NB4 (cell line): Measurements from ENCODE around the gene ZNF777.

ENCODE experiments used
- MYC ChIP-seq: IDR thresholded peaks from 2 replicates; pipeline ENCODE4 v1.6.1; 2011; ENCODE audit warnings: low read depth, low read length
- POLR2A ChIP-seq: IDR thresholded peaks from 2 replicates; pipeline ENCODE4 v1.6.1; 2011; ENCODE audit warnings: mild to moderate bottlenecking; ENCODE audit not compliant: insufficient read length; ENCODE audit errors: extremely low read depth
- TF ChIP-seq, protein P1 (sequence below): IDR thresholded peaks from one replicate; pipeline ENCODE4 v1.5.1; 2012; ENCODE audit warnings: low read depth, low read length
- TF ChIP-seq, protein P2 (sequence below): IDR thresholded peaks from 2 replicates; pipeline ENCODE4 v1.6.1; 2011; ENCODE audit warnings: low read depth, low read length

DNA sequence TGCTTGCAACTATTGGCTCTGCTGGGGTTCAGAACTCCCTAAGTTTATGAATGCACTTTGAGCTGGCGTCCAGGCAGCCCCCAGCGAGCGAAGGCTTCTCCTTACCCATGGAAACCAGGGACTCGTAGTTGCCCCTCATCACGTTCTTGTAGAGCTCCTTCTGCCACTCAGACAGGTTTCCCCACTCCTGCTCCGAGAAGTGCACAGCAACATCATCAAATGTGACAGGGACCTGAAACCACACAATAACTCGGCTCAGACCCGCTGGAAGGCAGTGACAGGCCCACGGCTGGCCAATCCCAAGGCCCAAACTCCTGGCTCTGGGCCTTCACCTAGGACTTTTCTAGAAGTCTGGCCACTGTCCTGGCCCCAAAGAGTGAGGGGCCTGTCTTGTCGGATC lies 6.9 kb downstream of the ZNF777 start:
- TF ChIP-seq, protein P1, sequence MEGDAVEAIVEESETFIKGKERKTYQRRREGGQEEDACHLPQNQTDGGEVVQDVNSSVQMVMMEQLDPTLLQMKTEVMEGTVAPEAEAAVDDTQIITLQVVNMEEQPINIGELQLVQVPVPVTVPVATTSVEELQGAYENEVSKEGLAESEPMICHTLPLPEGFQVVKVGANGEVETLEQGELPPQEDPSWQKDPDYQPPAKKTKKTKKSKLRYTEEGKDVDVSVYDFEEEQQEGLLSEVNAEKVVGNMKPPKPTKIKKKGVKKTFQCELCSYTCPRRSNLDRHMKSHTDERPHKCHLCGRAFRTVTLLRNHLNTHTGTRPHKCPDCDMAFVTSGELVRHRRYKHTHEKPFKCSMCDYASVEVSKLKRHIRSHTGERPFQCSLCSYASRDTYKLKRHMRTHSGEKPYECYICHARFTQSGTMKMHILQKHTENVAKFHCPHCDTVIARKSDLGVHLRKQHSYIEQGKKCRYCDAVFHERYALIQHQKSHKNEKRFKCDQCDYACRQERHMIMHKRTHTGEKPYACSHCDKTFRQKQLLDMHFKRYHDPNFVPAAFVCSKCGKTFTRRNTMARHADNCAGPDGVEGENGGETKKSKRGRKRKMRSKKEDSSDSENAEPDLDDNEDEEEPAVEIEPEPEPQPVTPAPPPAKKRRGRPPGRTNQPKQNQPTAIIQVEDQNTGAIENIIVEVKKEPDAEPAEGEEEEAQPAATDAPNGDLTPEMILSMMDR = no peak
- TF ChIP-seq MYC (no peak), POLR2A (no peak)
- TF ChIP-seq, protein P2, sequence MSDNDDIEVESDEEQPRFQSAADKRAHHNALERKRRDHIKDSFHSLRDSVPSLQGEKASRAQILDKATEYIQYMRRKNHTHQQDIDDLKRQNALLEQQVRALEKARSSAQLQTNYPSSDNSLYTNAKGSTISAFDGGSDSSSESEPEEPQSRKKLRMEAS = no peak
